Stimulated activated naive CD4-positive, alpha-beta T cell treated with Interleukin-2 at 50 U/mL for 16 hours (primary cell): Measurements from ENCODE around the gene BTLA.
"Not testable (repeated sequence)": the region's sequence is repeated elsewhere in the genome, so short reads cannot be mapped to it uniquely, and the experiment has no call there.

Source experiments
- DNase-seq: peaks from one replicate; lab custom pipeline; 2025; lab: John Stamatoyannopoulos, UW

The BTLA gene

GRCh38 chr3:112491373-112491772, 7.9 kb downstream of the BTLA start:
- no peak for DNase-seq

- no peak for DNase-seq
These were observed 9.4 kb downstream of the BTLA start for GRCh38 chr3:112489674-112490479.

DNA sequence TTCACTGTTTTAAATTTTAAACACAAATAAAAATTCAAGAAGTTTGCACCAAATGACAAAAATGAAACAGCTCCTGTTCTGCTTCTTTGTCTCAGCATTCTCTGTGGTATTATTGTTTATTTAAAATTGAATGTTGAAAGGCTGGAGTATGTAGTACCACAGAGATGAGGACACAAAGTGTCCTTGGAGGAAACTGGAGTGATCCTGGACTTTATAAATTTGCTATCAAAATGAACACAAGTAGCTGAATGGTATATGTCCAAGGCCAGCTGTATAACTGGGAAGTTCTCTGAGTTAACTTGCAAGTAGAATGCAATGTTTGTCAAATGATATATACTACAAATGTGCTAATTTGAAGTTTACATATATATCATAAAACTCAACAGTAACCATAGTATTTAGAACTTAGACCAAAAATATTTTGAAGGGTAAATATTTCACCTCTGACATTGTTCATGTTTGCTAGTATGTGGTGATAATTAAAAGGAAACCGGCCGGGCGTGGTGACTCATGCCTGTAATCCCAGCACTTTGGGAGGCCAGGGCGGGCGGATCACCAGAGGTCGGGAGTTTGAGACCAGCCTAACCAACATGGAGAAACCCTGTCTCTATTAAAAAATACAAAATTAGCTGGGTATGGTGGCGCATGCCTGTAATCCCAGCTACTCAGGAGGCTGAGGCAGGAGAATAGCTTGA, 12.3 kb downstream of the BTLA start:
- no peak for DNase-seq

GRCh38 chr3:112484352-112484751, 14.9 kb downstream of the BTLA start:
- DNase-seq = no peak

GRCh38 chr3:112482675-112483074, 16.6 kb downstream of the BTLA start:
- DNase-seq = no peak

DNA sequence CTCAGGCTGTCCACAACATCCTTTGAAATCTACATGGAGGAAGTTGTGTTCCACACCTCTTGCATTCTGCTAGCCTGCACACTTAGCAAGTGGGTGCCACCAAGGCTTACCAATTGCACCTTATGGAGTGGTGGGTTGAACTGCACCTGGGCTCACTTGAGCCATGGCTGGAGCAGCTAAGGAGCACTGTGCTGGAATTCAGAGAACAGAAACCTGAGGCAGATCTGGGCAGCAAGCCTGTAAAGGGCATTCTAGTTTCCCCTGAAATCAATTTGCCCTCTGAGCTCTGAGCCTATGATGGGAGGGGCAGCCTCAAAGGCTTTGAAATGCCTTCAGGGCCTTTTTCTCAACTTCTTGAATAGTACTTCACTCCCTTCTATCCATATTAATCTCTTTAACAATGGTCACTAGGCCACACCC, 18.0 kb downstream of the BTLA start:
- no peak for DNase-seq

DNA sequence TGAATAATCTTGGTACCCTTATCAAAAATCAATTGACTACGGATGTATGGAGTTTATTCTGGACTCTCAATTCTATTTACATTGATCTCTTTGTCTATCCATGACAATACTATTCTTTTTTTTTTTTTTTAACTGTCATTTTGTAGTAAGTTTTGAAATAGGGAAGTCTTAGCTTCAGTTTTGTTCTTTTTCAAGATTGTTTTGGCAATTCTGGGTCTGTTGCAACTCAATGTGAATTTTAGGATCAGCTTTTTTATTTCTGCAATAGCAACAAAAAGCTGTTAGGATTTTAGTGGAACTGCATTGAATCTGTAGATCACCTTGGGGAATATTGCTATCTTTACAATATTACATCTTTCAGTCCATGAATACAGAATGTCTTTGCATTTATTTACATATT, 21.4 kb downstream of the BTLA start:
- DNase-seq = no peak

DNA sequence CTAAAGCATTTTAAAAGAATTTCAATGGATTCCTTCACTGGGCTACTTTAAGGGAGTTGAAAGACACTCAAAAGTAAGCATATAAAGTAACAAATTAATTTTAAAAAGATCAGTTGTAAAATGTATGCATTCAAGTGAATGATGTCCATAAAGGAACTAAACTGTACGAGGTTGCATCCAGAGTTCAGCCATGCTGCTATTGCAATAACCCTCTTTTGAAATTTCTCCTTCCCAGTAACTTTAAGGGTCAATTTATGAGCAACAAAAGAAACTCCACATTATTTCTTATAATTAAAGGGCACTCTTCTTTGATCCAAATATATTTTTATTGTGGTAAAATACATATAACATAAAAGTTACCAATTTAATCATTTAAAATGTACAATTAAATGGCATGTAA, 22.9 kb downstream of the BTLA start:
- no peak for DNase-seq

DNA sequence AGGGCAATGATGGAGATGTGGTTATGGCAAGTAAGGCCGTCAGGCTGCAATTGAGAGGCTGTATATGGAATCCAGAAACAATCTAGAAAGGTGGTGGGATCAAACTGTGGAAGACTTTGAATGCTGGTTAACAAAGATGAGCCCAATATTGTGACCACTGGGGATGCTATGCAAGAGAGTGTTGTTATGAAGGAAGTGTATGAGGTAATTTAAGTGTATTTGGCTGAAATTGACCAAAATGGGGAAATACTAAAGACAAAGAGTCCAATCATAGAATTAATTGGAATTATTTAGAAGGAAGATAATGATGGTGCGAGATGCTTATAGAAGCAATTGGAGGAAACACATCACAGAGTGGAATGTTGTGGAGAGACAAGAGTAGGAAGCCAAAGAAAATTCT, 24.5 kb downstream of the BTLA start:
- no peak for DNase-seq

DNA sequence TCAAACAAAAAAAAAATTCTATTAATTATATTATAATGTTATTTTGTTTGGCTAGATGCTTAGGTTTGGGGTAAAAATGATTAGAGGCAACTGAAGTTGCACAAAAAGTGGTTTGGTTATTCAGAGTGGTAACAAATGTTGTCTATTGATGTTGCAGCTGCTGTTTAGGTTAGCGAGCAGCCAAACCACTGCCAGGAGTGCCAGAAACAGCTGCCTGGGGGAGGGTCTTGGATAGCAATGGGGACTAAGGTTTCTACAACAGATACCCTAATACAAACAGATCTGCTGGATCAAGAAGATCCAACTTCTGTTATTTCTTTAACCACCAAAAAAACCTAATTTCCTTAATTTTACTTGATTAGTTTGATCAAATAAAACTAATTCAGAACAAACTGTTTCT, 26.6 kb downstream of the BTLA start:
- DNase-seq = no peak

DNA sequence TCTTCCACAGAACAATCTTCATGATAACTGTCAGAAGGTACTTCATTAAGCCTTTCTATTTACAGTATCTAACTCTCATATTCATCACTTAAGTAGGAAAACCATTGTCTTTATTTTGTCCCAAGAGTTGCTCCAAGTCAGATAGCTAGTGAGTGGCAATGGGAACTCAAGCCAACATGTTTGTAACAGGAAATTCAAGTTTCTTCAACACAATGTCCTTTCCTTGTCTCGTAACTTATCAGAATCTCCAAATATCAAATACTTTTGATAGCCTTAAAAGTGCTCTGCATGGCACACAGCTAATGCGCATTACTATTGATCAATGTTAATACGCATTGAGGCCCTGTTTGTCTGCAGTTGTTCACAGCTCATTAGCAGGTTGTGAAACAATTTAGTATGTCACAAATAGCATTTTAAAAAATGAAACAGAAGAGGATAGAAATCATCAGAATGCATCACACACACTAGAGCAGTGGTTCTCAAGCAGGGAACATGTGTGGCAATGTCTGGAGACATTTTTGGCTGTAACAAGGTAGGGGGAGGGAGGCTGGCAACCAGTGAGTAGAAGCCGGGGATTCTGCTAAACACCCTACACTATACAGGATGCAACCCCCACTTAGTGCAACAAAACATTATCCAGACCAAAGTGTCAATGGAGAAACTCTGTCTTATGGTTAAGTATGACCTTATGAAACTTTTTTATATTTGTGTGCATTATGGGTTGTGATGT, 27.5 kb downstream of the BTLA start:
- no peak for DNase-seq

DNA sequence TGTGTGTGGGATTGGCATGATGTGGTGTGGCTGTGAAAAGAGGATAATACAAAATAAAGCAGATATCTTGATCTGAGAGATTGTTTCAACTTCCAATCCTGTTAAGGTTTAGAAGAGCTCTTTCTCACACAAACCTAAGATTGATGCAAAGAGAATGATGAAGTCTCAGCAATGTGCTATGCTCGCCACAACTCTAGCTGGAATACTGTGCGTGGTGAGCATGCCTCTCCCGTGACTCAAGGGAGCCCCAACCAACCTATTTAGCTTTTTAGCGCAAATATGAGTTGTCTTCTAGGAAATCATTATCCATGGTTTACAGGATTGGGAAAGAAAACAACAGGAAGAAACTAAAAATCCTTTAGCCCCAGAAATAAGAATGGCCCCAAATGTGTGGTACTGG, 28.5 kb downstream of the BTLA start:
- no peak for DNase-seq

DNA sequence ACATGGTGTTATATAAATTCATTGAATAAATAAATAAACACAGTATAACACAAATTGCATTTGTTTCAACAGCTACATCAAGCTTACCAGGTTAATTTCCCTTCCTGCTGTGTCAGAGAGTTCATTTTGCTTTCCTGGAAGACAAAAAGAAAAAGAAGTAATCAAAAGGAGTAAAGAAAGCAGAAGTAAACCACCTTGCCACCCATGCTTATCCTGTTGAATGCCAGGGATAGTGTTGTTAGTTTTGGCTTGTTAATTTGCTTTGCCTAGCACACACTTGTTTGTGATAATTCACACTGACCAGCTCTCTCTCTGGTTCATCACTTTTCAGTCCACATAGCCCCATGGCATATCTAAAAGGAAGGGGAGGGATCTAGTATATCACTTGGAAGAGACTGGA, 29.6 kb downstream of the BTLA start:
- DNase-seq = no peak

- no peak for DNase-seq
These were observed 31.7 kb downstream of the BTLA start for GRCh38 chr3:112467539-112467938.

- no peak for DNase-seq
These were observed 33.3 kb downstream of the BTLA start for GRCh38 chr3:112466020-112466419.

GRCh38 chr3:112464264-112464663, 35.0 kb downstream of the BTLA start:
- DNase-seq = no peak

- no peak for DNase-seq
These were observed 36.0 kb downstream of the BTLA start for GRCh38 chr3:112463250-112463649.

DNA sequence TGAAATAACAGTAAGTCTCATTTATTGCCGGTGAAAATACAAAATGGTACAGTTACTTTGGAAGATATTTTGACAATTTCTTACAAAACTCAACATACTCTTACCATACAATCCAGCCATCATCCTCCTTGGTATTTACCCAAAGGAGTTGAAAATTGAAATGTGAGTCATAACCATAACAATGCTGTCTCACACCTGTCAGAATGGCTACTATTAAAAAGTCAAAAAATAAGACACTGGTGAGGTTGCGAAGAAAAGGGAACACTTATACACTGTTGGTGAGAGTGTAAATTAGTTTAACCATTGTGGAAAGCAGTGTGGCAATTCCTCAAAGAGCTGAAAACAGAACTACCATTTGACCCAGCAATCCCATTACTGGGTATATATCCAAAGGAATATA, 37.5 kb downstream of the BTLA start:
- not testable (repeated sequence) for DNase-seq

DNA sequence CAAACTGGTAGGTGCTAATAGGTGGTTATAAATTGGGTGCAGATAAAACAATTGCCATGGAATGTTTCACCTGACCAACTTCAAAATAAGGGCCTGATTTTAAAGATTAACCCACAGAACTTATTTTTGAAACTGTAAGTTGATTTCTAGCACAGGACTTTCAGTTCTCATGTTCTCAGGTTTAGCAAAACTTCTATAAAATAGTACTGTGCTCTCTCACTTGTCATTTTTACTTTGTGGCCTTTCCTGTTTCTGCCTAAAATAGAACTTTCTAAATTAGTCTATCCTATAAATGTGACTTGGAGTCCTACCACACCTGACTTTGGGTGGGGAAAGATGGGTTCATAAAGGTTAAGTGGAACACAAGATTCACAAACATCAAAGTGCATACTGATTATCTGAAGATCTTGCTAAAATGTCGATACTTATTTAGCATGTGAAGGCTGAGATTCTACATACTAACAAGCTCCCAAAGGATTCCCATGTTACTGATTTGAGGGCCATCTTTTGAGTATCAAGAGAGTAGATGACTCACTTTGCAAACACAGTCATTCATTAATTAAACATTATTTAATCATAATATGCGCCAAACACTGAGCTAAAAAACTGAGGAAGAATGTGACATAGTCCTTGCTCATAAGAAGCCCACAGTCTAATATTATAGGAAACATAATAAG, 38.6 kb downstream of the BTLA start:
- no peak for DNase-seq

DNA sequence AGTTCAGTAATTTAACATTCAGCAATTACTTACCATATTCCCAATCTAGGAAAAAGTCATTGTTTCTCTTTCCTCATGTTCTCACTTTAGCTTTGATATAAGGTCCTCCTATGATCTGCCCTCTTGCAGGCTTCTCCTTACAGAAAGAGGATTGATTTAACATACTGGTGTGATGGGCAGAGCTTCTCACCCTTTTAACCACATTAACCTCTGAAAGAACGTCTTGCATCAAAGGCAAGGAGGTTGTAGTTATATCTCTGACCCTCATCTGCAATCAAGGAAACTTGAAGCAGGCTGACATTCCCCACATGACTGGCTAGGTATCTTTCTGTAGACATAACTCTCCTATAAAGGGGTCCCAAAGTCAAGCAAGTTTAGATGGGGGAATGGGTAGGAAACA, 39.5 kb downstream of the BTLA start:
- no peak for DNase-seq

GRCh38 chr3:112456147-112456546, 43.1 kb downstream of the BTLA start:
- no peak for DNase-seq

DNA sequence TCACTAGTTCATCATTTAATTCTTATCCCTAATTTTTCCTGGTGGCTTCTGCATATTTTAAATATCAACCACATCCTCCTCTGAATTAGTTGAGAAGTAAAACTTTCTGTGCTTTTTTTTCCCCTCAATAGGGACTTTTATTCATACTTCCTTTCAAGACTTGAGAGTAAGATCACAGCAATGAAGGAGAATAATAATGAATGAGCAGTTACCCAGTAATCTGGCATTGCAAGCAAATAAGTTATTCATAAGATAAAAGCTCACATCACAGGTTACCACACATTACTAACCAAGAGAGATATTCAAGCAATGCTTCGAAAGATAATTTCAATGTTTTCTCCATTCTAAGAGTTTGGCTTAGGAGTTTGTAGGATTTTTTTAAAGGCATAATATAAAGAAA, 50.3 kb downstream of the BTLA start:
- no peak for DNase-seq
